GM21786 (cell line): ENCODE measurements around the gene RANBP6.

Experiments used
- ATAC-seq: cut with Tn5 transposase; IDR thresholded peaks from one replicate; pipeline ENCODE4 v1.9.1; 2021; ENCODE audit not compliant: unreplicated experiment

The RANBP6 gene

GRCh38 chr9:6007770-6008168, 7.7 kb downstream of the RANBP6 start:
- ATAC-seq: peak; percentile 33

GRCh38 chr9:6007058-6007769, 8.2 kb downstream of the RANBP6 start:
- peak; percentile 68 for ATAC-seq

GRCh38 chr9:6006749-6007057, 8.7 kb downstream of the RANBP6 start:
- no peak for ATAC-seq

GRCh38 chr9:6000955-6001354, 14.5 kb downstream of the RANBP6 start:
- ATAC-seq: no peak

- ATAC-seq: no peak
Measured at GRCh38 chr9:5999443-6000101, 15.9 kb downstream of the RANBP6 start.

DNA sequence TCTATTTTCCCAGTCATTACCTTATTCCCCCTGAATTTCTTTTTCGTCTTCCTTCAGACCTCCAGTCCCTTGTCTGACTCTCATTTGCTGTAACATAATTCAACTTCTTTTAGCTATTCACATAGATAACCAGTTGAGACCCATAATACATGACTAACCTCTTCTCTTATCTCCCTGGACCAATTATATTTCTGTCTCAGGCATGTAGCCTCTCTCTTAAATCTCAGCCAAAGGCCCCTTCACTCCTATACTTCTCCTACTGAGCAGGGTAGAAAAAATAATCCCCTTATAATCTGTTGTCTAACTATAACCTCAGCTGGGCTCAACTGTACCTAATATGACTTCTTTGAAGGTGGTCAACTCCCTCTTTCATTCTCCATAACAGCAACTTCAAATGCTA, 20.9 kb downstream of the RANBP6 start:
- no peak for ATAC-seq

- no peak for ATAC-seq
Measured at GRCh38 chr9:5988265-5988664, 27.2 kb downstream of the RANBP6 start.

DNA sequence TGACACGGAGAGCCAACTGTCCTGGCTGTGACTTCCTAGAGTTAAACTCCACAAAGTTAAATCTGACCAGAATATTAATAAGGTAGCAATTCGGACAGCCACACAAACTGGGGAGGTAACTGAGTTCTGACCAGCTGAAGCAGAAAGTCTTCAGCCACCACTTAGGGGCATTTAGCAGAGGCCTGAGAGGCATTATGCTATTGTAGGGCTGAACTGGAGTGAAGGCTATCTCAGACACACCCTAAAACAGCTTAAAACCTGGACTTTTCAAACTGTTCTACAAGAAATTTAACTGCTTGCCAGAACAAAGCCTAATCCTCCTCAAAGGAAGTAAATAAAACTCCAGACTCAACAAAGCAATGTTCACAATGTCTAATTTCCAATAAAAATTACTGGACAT, 32.4 kb downstream of the RANBP6 start:
- no peak for ATAC-seq

DNA sequence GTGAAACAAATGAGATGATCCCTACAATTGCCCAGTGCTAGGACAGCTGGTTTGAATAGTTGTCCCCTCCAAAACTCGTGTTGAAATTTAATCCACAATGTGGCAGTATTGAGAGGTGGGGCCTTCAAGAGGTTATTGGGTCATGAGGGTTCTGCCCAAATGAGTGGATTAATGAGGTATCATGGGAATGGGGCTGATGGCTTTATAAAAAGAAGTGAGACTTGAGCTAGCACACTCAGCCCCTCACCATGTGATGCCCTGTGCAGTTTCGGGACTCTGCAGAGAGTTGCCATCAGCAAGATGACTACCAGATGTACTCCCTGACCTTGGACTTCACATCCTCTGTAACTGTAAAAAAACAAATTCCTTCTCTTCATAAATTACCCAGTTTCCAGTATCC, 33.1 kb downstream of the RANBP6 start:
- no peak for ATAC-seq

- ATAC-seq: no peak
Measured at GRCh38 chr9:5978523-5978922, 36.9 kb downstream of the RANBP6 start.

- ATAC-seq: peak; percentile 77
Measured at GRCh38 chr9:5976674-5977397, 38.6 kb downstream of the RANBP6 start.

GRCh38 chr9:5971740-5972139, 43.7 kb downstream of the RANBP6 start:
- ATAC-seq: no peak
